ENCODE data around the gene COPS8. TPM values are rescaled to one million over a fixed set of nuclear protein-coding genes. Genes with fewer than 3 reads are reported as not detected.

The COPS8 gene
- total and polyA plus RNA-seq, 2 donors (not counting 3 experiments of a cell fraction or from before 2014, with no cell fraction given): 73.6 to 80.7 TPM

GRCh38 chr2:237149425-237149824, 63.7 kb downstream of the COPS8 start:
- Histone ChIP-seq H3K9ac (replicated peaks; ENCODE audit: extremely low read depth, insufficient read depth, low read length) (no peak overlapping the region), H3K79me2 (ENCODE audit: control insufficient read depth, insufficient read depth, low read length) (no peaks in the 10 kb centered on the region), H3K4me1 (ENCODE audit: control insufficient read depth, extremely low read depth, insufficient read depth, low read length) (no peaks in the 10 kb centered on the region), H3K9me1 (replicated peaks; ENCODE audit: control insufficient read depth, extremely low read depth, insufficient read depth, low read length) (no peaks in the 10 kb centered on the region), H3K4me3 (replicated peaks in 1 of 3; ENCODE audit: insufficient read depth in 1 of 3, low read depth in 1 of 3, low read length in 3 of 3) (no peak overlapping the region), H3K27ac (ENCODE audit: insufficient read depth, low read depth, low read length) (no peak overlapping the region), H4K20me1 (replicated peaks; ENCODE audit: control insufficient read depth, extremely low read depth, insufficient read depth, low read length) (no peaks in the 10 kb centered on the region), H3K9me3 (replicated peaks; ENCODE audit: control insufficient read depth, insufficient read depth, low read length) (no peaks in the 10 kb centered on the region), H3K27me3 (ENCODE audit: control insufficient read depth in 2 of 2, insufficient read depth in 2 of 2, low read length in 2 of 2) (no peaks in the 10 kb centered on the region), H2AFZ (ENCODE audit: low read depth, low read length) (no peak overlapping the region), H3K36me3 (ENCODE audit: control insufficient read depth in 2 of 2, extremely low read depth in 1 of 2, insufficient read depth in 2 of 2, low read length in 2 of 2) (no peaks in the 10 kb centered on the region), H3K4me2 (ENCODE audit: insufficient read depth, low read length) (no peak overlapping the region)
- intact Hi-C loops (cut with micrococcal nuclease) (no loop called here), dilution Hi-C loops (cut with MboI; ENCODE audit: extremely low pct_ligation_motif_present, low sequenced_read_pairs) (no loop called here)
- POLR2A ChIA-PET: no interaction called here
- CTCF ChIA-PET: interaction anchor here (0.9 to 1.9 kb wide), 4 partner anchors 14 to 423 kb away, joined by 3 to 9 read pairs (median 4); no protein-coding TSS in a partner anchor
- no peak for TF ChIP-seq POLR2A (IDR thresholded peaks at IDR 0.05; ENCODE audit: low read depth, low read length)
- TF ChIP-seq CTCF (IDR thresholded peaks at IDR 0.05; ENCODE audit: extremely low read depth in 1 of 2, insufficient read depth in 1 of 2, low read depth in 1 of 2, low read length in 2 of 2): no peak
- no peak for TF ChIP-seq JUN (IDR thresholded peaks at IDR 0.05; ENCODE audit: borderline replicate concordance, insufficient read depth, insufficient read length, low read depth)
- TF ChIP-seq GATA2 (IDR thresholded peaks at IDR 0.05; ENCODE audit: insufficient read depth, insufficient read length, low read depth, low read length): no peak
- no peak for TF ChIP-seq POLR2AphosphoS5 (IDR thresholded peaks at IDR 0.05; ENCODE audit: insufficient read depth, low read depth, low read length)
- TF ChIP-seq MYC (IDR thresholded peaks at IDR 0.05; ENCODE audit: low read depth, low read length): no peak
- no peak for TF ChIP-seq FOS (IDR thresholded peaks at IDR 0.05; ENCODE audit: borderline replicate concordance, insufficient read depth, low read length)
- no TSS peak for BruUV-seq (replicated peaks)
- no peak for FAIRE-seq
- no peak for DNase-seq (ENCODE audit: low read depth, low spot score)
